GM12891 (cell line): ENCODE results near the gene CEP72.

Experiments used
- PAX5 ChIP-seq: IDR thresholded peaks from 2 replicates; pipeline ENCODE4 v1.6.1; 2011; ENCODE audit warnings: low read length, moderate library complexity, mild to moderate bottlenecking; ENCODE audit not compliant: insufficient read depth, severe bottlenecking
- POLR2A ChIP-seq: IDR thresholded peaks from 2 replicates; pipeline ENCODE4 v1.6.1; 2011; ENCODE audit warnings: low read depth, low read length, control low read depth
- TAF1 ChIP-seq: IDR thresholded peaks from 2 replicates; pipeline ENCODE4 v1.6.1; 2011; ENCODE audit warnings: low read depth, low read length, control low read depth

- TF ChIP-seq POLR2A (no peak), PAX5 (no peak), TAF1 (no peak)
Observed at GRCh38 chr5:663436-664342, 51.5 kb downstream of the CEP72 start.
